ENCODE results near the gene C6orf89. TPM values are rescaled to one million over a fixed set of nuclear protein-coding genes. Genes with fewer than 3 reads are reported as not detected.

Gene C6orf89
- total RNA-seq, 1 experiment from 2014 or later: 32.9 TPM

DNA sequence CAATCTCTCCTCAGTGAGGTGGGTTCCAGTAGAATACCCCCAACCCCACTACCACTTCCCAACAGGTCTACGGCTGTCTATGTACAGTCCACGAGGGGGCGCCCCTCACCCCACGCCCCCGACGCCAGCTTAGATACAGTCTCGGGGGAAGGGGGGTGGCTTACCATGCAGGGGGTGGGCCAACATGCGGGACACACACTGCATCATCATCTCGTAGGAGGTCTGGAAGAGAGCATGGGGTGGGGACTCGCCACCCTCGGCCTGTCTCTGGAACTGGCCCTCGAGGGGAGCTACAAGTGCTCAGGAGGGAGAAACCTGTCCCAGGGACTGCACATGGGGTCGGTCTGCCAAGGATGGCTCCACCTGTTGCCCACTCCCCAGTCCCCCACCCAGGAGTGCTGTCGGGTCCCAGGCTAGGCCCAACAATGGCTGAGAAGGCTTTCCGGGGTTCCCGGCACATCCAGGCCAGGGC, 91.8 kb downstream of the C6orf89 start:
- Histone ChIP-seq H3K4me2 (ENCODE audit: low read length) (no peak overlapping the region), H3K9me3 (ENCODE audit: control insufficient read depth in 1 of 2, insufficient read depth in 1 of 2, low read depth in 1 of 2, low read length in 2 of 2) (no peaks in the 10 kb centered on the region), H3K27me3 (ENCODE audit: insufficient read depth, low read length) (no peaks in the 10 kb centered on the region), H3K4me3 (replicated peaks in 1 of 2; ENCODE audit: low read depth in 1 of 2, low read length in 2 of 2) (no peak overlapping the region), H3K79me2 (ENCODE audit: insufficient read depth, low read length) (peaks cover 49% of the 10 kb centered on the region), H4K20me1 (ENCODE audit: insufficient read depth) (peaks cover 4% of the 10 kb centered on the region; the same call in 1 of the 2 replicates), H3K9ac (ENCODE audit: low read length) (no peak overlapping the region), H3K9me2 (ENCODE audit: insufficient read depth) (no peaks in the 10 kb centered on the region), H3K36me3 (ENCODE audit: control insufficient read depth in 1 of 2, insufficient read depth in 2 of 2, low read length in 2 of 2) (peaks cover 46 to 75% of the 10 kb centered on the region in 2 experiments), H2AFZ (ENCODE audit: low read depth, low read length, poor library complexity, severe bottlenecking) (no peak overlapping the region), H3K4me1 (ENCODE audit: control insufficient read depth in 1 of 2, insufficient read depth in 2 of 2, low read length in 2 of 2) (no peaks in the 10 kb centered on the region; a peak in 1 of 4 replicates), H3K27ac (ENCODE audit: low read depth, low read length) (no peak overlapping the region)
- CTCF ChIA-PET: interaction anchor here (0.7 to 1.2 kb wide), 2 partner anchors 41 to 211 kb away, joined by 3 to 4 read pairs; no protein-coding TSS in a partner anchor
- BruUV-seq (replicated peaks): no TSS peak
- no peak for TF ChIP-seq ELF1 (IDR thresholded peaks at IDR 0.05; ENCODE audit: borderline replicate concordance, low read depth)
- TF ChIP-seq, protein P1, sequence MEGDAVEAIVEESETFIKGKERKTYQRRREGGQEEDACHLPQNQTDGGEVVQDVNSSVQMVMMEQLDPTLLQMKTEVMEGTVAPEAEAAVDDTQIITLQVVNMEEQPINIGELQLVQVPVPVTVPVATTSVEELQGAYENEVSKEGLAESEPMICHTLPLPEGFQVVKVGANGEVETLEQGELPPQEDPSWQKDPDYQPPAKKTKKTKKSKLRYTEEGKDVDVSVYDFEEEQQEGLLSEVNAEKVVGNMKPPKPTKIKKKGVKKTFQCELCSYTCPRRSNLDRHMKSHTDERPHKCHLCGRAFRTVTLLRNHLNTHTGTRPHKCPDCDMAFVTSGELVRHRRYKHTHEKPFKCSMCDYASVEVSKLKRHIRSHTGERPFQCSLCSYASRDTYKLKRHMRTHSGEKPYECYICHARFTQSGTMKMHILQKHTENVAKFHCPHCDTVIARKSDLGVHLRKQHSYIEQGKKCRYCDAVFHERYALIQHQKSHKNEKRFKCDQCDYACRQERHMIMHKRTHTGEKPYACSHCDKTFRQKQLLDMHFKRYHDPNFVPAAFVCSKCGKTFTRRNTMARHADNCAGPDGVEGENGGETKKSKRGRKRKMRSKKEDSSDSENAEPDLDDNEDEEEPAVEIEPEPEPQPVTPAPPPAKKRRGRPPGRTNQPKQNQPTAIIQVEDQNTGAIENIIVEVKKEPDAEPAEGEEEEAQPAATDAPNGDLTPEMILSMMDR (IDR thresholded peaks at IDR 0.05 in 2 of 3, conservative IDR thresholded peaks at IDR 0.05 in 1 of 3; ENCODE audit: borderline replicate concordance in 1 of 3, insufficient read depth in 1 of 3, low read depth in 2 of 3, low read length in 2 of 3): peak in 2 of 3 experiments; percentile 32 to 54; a peak in 4 of 6 replicates
- TF ChIP-seq, protein P2, sequence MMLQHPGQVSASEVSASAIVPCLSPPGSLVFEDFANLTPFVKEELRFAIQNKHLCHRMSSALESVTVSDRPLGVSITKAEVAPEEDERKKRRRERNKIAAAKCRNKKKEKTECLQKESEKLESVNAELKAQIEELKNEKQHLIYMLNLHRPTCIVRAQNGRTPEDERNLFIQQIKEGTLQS (IDR thresholded peaks at IDR 0.05): no peak
- RAD21 ChIA-PET (ENCODE audit: low non-redundant PET in 1 of 2, low total read pairs in 2 of 2, uncharacterized antibody in 2 of 2, unreplicated experiment in 2 of 2): no interaction called here
- POLR2A ChIA-PET: no interaction called here
- intact Hi-C loops (cut with micrococcal nuclease): no loop called here
- DNase-seq (ENCODE audit: low read depth, low spot score) (no peak), ATAC-seq (peak; percentile 65)

Other genes starting within 250 kb of the C6orf89 start
- 179 TPM for gene CDKN1A, start 207.2 kb upstream of the C6orf89 start, total RNA-seq (2021; ENCODE audit: unreplicated experiment)
- 0.05 TPM for gene RAB44, start 188.1 kb upstream of the C6orf89 start, total RNA-seq (2021; ENCODE audit: unreplicated experiment)
- gene CPNE5, start 46.5 kb upstream of the C6orf89 start, total RNA-seq (2021; ENCODE audit: unreplicated experiment): not detected
- 42.0 TPM for gene PPIL1, start 11.1 kb upstream of the C6orf89 start, total RNA-seq (2021; ENCODE audit: unreplicated experiment)
- gene PI16, start 68.8 kb downstream of the C6orf89 start, total RNA-seq (2021; ENCODE audit: unreplicated experiment): 0.59 TPM
- 161 TPM for gene MTCH1, start 100.2 kb downstream of the C6orf89 start, total RNA-seq (2021; ENCODE audit: unreplicated experiment)
- 0.10 TPM for gene FGD2, start 119.7 kb downstream of the C6orf89 start, total RNA-seq (2021; ENCODE audit: unreplicated experiment)

Data from HCT116 (cell line).